ENCODE measurements around the gene PAFAH1B1.

PAFAH1B1 gene

DNA sequence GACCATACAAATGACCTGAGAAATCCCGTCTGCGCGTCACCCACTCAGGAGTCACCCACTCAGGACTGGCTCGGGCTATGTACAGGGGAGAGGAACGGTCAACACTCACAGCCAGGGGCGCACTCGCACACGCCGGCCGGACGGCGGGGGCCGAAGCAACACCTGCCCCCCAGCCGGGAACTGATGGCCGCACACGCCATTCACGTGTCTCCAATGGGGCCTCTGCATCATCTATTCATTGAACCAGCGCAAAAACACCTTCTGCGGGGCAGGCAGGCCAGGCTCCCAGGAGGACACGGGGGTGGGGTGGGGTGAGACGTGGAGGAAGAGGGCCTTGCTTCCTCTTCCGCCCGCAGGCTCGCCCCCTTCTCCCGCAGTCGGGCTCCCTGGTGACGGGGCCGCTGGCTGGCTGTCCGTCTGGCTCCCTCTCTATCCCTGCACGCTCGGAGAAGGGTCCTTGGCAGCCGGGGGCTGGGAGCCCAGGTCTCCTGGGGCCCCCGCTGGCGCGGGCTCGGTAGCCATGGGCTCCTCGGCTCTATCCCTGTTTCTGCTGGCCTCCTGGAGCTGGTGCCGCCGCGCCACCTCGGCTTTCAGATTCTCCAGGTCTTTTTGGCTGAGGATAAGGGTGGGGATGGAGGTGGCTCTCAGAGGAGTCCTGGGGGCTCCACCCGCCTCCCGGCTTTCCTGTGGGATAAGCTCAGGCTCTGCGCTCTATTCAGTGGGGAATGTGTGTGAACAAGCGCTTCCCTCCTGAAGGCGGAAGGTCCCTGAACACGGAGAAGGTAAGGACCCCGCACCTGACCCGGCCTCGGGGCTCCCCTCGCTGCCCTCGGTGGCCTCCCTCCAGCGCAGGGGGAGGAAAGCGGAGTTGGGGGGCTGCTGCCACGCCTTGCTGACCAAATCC lies 97.0 kb downstream of the PAFAH1B1 start:
- no peak for DNase-seq

DNA sequence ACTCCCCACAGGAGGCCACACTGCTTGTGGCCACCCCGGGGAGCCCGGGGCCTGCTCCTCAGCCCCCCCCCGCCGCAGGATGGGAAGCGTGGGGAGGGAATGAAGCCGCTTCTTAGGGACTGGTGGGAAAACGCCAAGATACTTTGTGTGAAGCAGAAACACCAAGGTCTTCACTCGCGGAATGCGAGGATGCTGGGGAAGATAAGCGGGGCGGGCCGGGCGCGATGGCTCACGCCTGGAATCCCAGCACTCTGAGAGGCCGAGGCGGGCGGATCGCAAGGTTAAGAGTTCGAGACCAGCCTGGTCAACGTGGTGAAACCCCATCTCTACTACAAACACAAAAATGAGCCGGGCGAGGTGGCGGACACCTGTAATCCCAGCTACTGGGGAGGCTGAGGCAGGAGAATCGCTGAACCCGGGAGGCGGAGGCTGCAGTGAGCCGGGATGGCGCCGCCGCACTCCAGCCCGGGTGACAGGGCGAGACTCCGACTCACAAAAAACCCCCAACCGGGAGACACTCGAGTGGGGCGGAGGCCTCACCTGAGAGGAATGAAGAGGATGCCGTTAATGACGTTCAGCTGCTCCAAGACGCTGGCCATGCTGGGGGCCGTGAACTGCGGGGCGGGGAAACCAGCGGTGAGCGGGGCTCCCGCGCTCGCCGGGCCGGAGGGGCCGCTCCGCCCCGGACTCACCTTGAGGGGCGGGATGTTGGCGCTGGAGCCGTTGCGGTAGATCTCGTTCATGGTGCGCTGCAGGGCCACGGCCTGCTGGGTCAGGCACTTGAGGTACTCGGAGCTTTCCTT lies 97.8 kb downstream of the PAFAH1B1 start:
- DNase-seq, result no peak

DNA sequence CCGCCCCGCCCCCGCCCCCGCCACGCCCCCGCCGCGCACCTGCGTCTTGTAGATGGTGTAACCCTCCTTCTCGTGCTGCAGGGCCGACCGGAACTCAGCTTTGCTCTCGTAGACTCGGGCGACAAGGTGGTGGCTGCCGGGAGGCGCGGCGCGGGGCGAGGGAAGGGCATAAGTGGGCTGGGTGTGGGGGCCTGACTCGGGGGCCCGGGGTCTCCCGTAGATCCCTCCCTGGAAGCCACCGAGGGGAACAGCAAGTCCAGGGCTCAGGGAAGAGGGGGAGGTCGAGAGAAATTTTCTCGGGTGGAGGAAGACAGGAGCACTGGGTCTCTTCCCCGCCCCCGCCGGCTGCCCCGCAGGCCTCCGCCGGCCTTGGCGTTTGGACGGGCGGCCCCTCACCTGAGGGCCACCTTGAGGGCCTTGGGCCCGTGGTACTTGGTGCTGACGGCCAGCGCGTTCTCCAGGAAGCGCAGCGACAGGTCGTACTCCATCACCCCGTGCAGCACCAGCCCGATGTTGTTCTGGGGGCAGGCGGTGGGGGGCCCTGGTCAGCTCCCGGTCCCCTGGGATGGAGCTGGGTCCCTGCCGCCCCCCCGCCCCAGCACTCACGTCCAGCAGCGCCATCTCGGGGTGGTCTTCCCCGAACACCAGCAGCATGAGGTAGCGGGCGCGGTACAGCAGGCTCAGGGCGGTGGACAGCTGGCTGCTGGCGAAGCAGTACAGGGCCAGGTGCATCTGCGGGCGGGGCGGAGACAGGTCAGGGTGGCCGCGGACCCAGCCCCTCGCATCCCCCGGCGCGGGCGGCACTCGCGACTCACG lies 98.7 kb downstream of the PAFAH1B1 start:
- DNase-seq, result peak; percentile 56

DNA sequence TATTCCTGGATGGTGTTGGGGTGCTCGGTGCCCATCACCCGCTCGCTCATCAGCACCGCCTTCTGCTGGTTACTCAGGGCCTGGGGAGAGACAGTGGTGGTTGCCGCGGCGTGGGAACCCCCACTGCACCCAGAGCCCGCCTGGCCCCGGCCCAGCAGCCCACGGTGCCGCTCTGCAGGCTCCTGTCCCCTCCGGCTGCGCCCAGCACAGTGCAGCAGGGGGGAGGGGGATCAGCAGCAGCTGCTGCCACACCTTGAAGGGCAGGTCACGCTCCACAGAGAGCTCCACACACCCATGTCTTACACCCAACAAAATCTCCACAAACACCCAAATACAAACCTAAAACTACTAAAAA lies 99.3 kb downstream of the PAFAH1B1 start:
- no peak for DNase-seq

DNA sequence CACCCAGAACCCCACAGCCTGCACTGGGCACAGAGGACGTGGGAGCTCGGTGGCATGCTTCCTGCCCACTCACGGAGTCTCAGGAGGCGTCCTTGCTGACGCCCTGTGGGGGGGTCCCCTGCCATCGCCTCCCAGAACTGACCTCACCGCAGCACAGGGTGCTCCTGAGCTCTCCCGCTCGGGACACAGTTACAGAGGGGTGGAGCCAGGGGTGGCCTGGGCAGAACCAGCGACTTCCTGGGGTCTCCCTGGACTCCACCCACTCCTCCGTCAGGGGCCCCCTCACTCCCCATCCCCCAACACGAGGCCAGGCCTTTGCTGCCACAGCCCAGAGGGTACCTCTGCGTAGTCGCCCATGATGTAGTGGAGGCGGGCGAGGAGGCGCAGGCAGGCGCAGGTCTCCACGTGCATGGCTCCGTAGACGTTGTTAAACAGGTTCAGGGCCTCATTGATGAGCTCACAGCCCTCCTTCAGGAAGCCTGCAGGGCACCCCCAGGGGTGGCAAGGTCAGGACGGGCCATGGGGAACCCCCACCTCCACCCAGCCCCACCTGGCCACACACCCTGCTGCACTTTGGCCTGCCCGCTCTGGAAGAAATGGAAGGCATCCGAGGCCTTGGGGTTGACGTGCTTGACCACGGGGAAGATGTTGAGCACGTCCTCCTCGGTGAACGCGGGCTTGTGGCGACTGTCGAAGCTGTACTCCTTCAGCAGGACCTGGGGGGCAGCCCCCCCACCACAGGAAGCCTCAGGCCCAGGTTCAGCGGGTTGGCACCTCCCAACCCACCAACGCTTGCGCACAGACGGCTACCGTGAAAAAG lies 100.3 kb downstream of the PAFAH1B1 start:
- DNase-seq, result peak; percentile 52

DNA sequence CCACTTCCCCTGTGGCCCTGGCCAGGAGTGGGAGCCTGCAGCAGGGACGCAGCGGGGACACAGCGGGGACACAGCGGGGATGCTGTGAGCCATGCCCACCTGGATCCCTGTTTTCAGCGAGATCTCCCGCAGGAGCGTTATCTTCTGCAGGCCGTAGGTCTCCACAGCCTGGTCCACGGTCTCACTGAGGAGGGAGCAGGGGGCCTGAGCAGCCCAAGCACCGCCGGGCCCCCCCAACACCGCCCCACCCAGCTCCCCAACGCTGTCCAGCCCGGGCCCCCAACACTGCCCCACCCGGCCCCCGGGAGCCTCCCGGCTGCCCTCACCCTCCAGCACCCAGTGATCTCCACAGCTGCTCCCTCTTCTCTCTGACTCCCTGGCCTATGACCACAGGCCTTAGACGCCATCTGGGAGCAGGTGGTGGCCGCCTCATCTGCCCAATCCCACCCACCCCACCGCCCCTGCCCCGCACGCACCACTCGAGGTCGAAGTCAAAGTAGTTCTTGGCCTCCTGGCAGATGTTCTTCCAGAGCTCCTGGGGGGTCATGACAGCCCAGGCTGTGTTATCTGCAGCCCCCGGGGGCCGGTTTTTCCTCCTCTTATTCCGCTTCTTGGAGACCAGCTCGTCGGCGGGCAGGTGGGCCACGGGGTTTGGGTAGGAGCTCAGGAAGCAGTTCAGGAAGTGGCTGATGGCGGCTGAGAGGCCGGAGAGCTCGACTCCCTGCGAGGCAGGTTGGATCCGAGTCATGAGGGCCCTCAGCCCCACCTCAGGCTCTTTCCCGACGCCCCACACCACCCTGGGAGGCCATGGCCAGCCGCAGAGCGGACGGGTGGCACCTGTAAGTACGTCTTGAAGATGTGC lies 101.2 kb downstream of the PAFAH1B1 start:
- DNase-seq, result peak; percentile 58

DNA sequence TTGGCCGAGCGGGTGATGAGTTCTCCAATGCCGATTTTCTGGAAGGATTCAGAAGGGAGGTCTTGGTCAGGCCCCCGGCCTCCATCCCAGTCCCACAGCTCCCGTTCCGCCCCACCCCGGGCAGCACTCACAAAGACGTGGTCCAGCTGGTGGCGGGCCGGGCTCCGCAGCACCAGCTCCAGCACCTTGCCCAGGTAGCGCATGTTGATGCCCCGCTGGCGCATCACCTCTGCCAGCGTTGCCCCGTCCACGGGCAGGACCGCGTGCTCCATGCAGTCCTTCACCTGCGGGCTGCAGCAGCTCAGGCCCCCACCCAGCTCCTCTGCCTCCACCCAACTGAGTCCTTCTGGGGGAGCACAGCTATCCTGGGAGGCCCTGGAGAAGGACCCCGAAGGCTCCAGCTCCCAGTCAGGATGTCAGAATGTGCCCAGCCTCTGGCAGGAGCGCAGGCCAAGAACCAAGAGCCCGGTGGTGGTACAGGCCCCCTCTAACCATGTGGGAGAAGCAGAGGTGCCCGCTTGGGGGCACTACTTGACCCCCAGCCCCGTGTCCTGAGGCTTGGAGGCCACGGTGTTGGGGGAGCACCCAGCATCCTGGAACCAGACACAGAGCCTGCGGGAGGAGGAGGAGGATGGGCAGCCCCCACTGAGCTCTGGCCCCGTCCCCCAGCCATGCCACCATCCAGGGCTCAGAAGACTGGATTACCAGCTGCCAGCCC lies 101.9 kb downstream of the PAFAH1B1 start:
- DNase-seq, result peak; percentile 50

DNA sequence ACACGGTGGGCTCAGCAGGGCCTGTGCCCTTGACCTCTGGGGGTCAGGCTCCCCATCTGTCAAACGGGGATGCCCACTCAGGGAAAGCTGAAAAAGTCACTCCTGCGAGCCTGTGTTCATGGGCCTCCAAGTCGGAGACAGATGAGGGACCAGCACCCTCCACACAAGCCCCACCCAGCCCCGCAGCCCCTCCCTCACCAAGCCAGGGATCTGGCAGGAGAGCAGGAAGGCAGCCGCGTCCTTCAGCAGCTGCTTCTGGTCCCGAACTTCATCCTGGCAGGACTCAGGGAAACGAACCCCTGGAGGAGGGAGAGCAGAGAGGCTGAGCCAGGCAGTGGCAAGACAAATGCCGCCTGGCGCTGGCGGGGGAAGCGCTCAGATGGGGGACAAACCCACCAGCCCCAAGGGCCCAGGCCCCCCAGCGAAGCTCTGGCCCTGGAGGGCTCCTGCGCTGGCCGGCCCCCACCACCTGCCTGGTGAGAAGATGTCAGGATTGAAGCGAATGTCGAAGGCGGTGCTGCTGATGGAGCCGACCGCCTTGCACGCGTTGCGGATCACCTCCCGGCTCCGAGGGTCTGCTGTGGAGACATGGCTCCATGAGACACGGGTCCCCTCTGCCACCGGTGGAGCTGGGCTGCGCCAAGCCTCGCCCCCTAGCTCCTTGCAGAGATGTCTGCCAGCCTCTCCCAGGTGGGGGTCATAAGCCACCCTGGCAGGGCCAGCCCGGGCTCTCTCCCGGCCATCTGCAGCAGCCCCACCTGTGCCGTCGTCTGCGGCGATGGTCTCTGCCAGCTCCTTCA lies 102.7 kb downstream of the PAFAH1B1 start:
- peak; percentile 52 for DNase-seq

DNA sequence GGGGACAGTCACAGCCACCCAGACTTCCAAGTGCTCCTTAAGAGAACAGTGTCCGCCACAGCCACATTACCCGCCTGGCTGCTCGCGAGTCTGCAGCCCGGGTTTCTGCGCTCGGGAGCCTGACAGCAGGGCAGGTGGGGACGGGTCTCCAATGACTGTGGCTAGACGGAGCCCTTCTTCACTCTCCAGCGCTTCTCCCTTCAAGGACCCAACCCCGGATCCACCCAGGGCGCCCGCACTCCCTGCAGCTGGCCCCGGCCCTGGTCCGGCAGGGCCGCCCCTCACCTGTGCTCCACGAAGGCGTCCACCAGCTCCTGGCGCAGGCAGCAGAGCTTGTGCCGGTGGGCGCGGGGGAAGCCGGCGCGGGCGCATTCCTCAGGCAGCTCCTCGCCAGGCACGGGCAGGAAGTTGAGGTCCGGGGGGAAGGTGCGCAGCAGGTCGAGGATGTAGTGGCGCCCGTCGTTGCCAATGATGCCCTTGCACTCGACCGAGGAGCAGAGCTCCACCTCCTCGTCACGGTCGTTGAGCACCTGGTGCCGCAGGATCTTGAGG lies 104.2 kb downstream of the PAFAH1B1 start:
- DNase-seq, result peak; percentile 50

DNA sequence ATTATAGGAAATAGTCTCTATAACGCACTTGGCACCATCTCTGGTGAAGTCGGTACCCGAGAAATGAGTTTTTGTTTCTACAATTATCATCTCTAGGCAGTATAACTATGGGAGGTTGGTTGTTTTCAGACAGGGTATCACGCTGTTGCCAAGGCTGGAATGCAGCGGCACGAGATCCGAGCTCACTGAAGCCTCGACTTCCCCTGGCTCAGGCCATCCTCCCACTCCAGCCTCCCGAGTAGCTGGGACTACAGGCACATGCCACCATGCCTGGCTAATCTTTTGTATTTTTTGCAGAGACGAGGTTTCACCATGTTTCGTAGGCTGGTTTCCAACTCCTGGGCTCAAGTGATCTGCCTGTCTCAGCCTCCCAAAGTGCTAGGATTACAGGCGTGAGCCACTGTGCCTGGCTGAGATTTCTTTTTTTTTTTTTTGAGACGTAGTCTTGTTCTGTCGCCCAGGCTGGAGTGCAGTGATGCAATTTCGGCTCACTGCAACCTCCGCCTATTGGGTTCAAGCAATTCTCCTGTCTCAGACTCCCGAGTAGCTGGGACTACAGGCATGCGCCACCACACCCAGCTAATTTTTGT lies 105.9 kb downstream of the PAFAH1B1 start:
- DNase-seq, result peak; percentile 41

DNA sequence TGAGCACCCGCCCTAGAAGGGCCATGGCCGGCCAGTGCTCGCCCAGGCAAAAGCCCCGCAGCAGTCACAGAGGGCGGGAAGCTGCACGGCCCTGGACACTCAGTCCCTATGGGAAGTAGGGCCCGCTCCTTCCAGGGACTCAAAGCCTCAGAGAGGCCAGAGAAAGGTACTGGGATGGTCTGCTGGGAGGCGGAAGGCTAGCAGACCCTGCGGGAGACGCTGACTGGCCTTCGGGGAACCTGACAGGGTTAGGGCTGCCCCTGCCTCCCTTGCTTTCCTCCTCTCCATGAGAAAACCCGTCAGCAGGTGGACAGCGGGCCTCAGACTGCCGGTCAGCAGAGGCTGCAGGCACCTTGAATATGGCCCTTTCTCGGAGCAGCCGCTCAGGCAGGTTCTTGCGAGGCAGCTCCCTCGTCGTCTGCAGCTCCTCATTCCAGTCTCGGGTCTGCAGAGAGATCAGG lies 106.6 kb downstream of the PAFAH1B1 start:
- DNase-seq, result no peak

DNA sequence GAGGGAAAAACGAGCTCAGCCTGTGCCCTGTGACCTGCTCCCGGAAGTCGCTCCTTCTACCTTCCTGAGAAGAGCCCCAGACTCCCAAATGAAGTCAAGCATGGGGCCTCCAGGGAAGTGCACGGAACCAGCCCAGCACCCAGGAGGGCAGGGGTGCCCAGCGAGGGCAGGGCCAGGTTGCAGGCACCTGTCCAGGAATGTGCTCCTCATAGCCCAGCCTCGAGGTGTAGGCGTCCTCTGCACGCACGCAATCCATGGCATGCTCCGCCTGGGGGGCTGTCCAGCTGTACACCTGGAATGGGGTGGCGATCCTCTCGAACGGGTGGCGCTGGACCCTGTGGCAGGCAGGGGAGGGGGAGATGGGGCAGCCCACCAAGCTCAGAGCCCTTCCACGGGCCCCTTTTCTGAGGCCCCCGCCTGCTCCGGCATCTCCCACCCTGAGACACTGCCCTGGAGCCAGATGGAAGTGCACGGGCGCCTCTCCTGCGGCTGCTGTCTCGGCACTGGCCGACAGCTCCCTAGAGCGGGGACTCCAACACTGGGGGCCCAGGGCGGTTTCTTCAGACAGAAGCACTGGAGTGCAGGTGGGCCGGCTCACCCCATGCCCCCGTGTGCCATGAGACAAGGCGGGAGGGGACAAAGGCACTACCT lies 107.2 kb downstream of the PAFAH1B1 start:
- DNase-seq, result peak; percentile 53

DNA sequence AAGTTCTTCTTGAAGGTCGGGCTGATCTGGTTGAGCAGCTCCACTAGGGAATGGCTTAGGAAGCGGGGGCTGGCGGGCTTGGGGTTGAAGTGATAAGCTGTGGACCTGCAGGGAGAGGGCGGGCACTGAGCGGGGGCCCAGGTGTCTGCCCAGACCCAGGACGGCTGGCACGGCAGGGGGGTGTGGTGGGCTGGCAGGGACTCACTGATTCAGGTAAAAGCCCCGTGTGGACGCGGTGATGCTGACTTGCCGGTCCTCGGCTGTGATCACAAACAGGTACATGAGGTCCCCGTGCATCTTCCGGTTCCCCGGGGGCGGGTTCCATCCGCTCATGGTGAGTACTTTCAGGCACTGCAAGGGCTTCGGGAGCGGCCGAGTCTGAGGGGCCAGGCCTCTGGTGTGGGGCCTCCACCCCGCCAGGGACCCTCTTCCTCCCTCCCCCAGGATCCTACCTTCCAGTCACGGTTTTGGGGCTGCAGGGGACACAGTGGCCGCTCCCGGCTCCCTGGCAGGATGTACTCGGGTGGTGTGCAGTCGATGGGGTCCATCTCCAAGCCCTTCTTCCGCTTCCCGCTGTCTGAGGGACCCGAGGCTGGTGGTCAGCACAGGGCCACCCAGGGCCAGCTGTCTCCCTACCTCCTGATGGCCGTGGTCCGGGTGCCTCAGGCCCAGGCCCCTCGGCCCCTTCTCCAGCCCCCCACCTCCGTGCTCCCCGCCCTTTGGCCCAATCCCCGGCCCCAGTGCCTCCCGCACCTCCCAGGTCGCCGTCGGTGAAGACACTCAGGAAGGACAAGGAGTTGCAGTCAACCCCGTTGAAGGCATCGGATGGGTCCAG lies 107.9 kb downstream of the PAFAH1B1 start:
- DNase-seq, result peak; percentile 56

DNA sequence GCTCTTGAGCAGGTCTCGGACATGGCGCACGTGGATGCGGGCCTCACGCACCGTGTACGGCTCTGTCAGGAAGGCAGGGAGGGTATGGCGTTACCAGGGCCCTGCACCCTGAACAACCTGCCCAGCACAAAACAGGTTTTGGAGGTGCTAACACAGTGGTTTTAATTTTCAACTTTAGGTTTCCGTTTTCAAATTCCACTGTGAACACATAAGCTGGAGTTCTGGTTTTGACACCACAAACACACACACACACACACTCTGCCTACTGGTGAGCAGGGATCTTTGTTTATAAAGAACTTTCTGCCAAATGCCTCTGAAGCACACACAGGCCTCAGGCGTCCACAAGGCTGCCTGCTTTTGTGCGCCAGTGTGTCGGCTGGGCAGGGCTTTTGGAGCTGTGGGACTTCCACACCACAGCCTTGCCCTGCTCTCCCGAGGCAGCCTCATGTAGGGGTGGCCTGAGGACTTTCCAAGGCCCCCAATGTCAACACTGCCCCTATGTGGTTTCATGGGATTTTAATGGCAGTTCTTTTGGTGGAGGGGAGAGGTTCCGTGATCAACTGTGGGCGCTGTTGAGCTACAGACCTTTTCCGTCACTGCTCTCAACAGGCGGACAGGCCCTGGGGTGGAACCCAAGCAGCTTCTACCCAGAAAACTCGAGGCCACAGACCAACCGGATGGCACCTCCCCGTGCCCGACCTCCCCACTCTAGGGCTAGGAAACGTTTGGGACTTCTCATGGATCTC lies 108.7 kb downstream of the PAFAH1B1 start:
- DNase-seq, result no peak

DNA sequence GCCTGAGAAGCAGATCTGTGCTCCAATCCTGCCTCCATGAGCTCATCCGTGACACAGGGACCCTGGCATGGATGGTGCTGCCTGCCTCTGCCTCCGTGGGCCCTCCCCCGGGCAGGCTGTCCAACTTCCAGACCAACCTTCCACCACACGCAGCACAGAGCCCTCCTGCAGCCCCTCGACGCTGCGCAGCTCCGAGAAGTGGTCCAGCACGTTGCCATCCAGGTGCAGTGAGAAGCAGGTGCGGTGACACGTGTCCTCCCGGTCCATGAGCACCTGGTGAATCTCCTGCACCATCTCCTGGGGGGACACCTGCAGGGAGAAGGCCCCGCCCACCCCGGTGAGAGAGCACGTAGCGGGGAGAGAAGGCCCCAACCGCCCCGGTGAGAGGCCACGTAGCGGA lies 109.7 kb downstream of the PAFAH1B1 start:
- DNase-seq, result no peak

DNA sequence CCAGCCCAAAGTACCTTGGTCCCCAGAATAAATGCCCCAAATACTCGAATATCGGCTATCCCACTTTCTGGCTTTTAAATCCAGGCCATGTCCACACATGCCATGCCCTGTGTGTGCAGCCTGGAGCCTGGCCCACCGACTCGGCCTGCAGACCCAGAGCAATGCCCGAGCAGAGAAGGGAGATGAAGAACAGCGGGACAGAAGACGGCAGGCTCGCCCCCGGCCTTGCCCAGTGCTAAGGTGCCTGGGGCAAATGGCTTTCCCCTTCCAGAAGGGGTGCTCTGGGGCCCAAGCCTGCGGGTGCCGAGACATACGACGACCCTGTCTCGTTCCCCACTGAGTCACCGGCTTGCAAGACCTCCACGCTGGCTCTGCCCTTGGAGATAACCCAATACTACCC lies 110.2 kb downstream of the PAFAH1B1 start:
- DNase-seq, result no peak

Data from islet precursor cell (in vitro differentiated cells).